Ovary (tissue), 9 donors: Measurements from ENCODE around the gene EMILIN3. TPM values are rescaled to one million over a fixed set of nuclear protein-coding genes. Genes with fewer than 3 reads are reported as not detected.
A peak's percentile ranks its signal among the peaks of the same experiment; 100 is the strongest.

Experiments used
- DNase-seq, 5 donors: peaks; one replicate each; pipeline ENCODE4 v3.0.0-alpha.2; 2019 to 2020
- H3K27ac ChIP-seq, 2 donors: fragments of 200-600 bp; one replicate each; pipeline versions ENCODE4 v1.5.1 to v1.8.0; 2019 to 2022
- H3K27me3 ChIP-seq: fragments of 200-600 bp; one replicate; pipeline ENCODE4 v1.8.0; 2022
- H3K36me3 ChIP-seq: fragments of 200-600 bp; sonication (generic); one replicate; pipeline ENCODE4 v1.5.1; 2019
- H3K4me1 ChIP-seq: one replicate; pipeline ENCODE4 v1.8.1; 2013; ENCODE audit warnings: mild to moderate bottlenecking, moderate library complexity; ENCODE audit not compliant: insufficient read depth
- H3K4me3 ChIP-seq: fragments of 200-600 bp; sonication (generic); one replicate; pipeline ENCODE4 v1.5.1; 2017
- H3K9me3 ChIP-seq, 2 donors: fragments of 200-600 bp in 1 of 2; sonication (generic) in 1 of 2; one replicate each; pipeline versions ENCODE4 v1.5.1 to v1.8.1; 2013 to 2019; ENCODE audit warnings: mild to moderate bottlenecking in 1 of 2, moderate library complexity in 1 of 2
- EP300 ChIP-seq: sonication (generic); formaldehyde crosslinking; IDR thresholded peaks from one replicate; pipeline ENCODE4 v1.6.1; 2017; ENCODE audit warnings: antibody characterized with exemption
- POLR2A ChIP-seq: fragments of 450-650 bp; IDR thresholded peaks from one replicate; pipeline ENCODE4 v1.6.1; 2017; ENCODE audit warnings: antibody characterized with exemption, mild to moderate bottlenecking, moderate library complexity
- WGBS, 3 donors: extraction: QIAGEN DNeasy Blood & Tissue Kit in 1 of 3; methylation state at CpG; one replicate each; pipeline versions ENCODE4 v1.1.5 to v1.1.7; 2013 to 2017; 5-methylcytosine and 5-hydroxymethylcytosine counted together
- intact Hi-C, 4 donors: fragments of 100-400 bp; cut with DNase I; formaldehyde crosslinking; loops; one replicate each; pipeline versions ENCODE4 v1.11.0 to v1.15.1; 2022 to 2023
- polyA plus RNA-seq, 2 donors: library from polyadenylated mRNA; stranded (reverse); fragments of 200-250 nt in 1 of 2; fragments of 350-450 nt in 1 of 2; fragmentation: Illumina TruSeq in 1 of 2; extraction: RNeasy Lipid Tissue Mini Kit (QIAGEN cat#74804) in 1 of 2; gene quantifications; one replicate each; pipeline ENCODE4 v1.2.3, GENCODE V29; 2013 to 2014
- total RNA-seq, 7 donors: library from RNA; depleted of rRNA in 2 of 7; stranded (reverse); fragments of >200 nt in 2 of 7; fragmentation: NEBNext Ultra II Directional in 3 of 7; extraction: Animal tissue kit (Norgen Biotek cat#: 25700) in 3 of 7; gene quantifications; one replicate each; pipeline versions ENCODE4 v1.1.0 to v1.2.4, GENCODE V29; 2016 to 2023
- TF ChIP-seq, protein P1 (sequence below), 3 donors: fragments of 450-650 bp in 2 of 3; fragments of 200-600 bp in 1 of 3; IDR thresholded peaks; one replicate each; pipeline versions ENCODE4 v1.5.1 to v1.8.0; 2016 to 2022; ENCODE audit warnings: antibody characterized with exemption in 3 of 3, mild to moderate bottlenecking in 1 of 3
- donor health status: DM: no; HTN: no; CAD: no; lungs with moderate emphysema.
- donor health status: DM: no; HTN: no; CAD: no.
- donor health status: Bipolar disorder and iron deficiency.
- donor health status: DM: yes; HTN: yes; CAD: no.
- donor health status: DM: no; HTN: no; CAD: no.
- donor health status: DM: yes; HTN: yes; CAD: no.

EMILIN3 gene
- total and polyA plus RNA-seq, 9 donors: 1.5 to 33.5 (median 7.0) TPM

- WGBS, 3 donors: 86 to 95% (median 92%) methylated on average over 2 of the region's 2 CpGs
- no peak overlapping the region for H3K4me3 ChIP-seq
- H3K4me1 ChIP-seq: no peaks in the 10 kb centered on the region
- DNase-seq: no peak
- H3K27ac ChIP-seq: no peak overlapping the region
- TF ChIP-seq POLR2A (no peak), EP300 (no peak)
- TF ChIP-seq, protein P1, sequence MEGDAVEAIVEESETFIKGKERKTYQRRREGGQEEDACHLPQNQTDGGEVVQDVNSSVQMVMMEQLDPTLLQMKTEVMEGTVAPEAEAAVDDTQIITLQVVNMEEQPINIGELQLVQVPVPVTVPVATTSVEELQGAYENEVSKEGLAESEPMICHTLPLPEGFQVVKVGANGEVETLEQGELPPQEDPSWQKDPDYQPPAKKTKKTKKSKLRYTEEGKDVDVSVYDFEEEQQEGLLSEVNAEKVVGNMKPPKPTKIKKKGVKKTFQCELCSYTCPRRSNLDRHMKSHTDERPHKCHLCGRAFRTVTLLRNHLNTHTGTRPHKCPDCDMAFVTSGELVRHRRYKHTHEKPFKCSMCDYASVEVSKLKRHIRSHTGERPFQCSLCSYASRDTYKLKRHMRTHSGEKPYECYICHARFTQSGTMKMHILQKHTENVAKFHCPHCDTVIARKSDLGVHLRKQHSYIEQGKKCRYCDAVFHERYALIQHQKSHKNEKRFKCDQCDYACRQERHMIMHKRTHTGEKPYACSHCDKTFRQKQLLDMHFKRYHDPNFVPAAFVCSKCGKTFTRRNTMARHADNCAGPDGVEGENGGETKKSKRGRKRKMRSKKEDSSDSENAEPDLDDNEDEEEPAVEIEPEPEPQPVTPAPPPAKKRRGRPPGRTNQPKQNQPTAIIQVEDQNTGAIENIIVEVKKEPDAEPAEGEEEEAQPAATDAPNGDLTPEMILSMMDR (IDR thresholded peaks at IDR 0.05): no peak
- no peaks in the 10 kb centered on the region for H3K9me3 ChIP-seq
- intact Hi-C loops: loop anchor here in 3 of 4 donors (5.0 to 10.0 kb wide), 3 partner anchors 58 to 474 kb away; no protein-coding TSS in a partner anchor
- no peaks in the 10 kb centered on the region for H3K36me3 ChIP-seq
- no peaks in the 10 kb centered on the region for H3K27me3 ChIP-seq
Observed at GRCh38 chr20:41349266-41349665, 17.4 kb downstream of the EMILIN3 start.

DNA sequence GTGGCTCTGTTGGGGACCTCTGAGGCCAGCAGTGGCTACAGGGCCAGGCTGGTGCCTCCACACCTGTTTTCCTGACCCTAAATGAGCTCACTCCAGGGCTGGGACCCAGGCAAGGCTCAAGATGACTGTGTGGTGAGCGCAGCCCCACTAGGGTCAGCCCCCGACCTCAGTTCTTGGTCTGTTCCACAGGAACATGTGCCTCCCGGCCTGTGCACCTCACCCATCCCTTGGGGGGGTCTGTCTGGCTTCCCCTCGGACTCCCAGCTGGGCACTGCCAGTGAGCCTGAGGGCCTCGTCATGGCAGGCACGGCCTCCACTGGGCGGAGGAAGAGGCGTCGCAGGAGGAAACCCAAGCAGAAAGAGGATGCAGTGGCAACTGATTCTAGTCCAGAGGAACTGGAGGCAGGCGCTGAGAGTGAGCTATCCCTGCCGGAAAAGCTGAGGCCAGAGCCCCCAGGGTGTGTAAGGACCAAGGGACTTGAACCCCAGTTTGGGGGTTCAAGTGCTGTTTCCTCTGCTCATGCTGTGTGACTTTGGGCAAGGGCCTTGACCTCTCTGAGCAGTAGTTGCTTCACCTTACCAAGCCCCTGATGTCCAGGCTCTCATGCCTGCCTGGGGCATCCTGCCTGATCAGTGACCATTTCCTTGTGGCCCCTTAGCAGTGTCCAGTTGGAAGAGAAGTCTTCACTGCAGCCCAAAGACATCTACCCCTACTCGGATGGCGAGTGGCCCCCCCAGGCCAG is 18.0 kb downstream of the EMILIN3 start:
- no peak overlapping the region for H3K4me3 ChIP-seq
- TF ChIP-seq, protein P1 (IDR thresholded peaks at IDR 0.05): no peak
- TF ChIP-seq EP300 (no peak), POLR2A (no peak)
- no peak for DNase-seq
- H3K9me3 ChIP-seq: no peaks in the 10 kb centered on the region
- no peak overlapping the region for H3K27ac ChIP-seq
- no peaks in the 10 kb centered on the region for H3K36me3 ChIP-seq
- intact Hi-C loops: loop anchor here in 3 of 4 donors (5.0 to 10.0 kb wide), 3 partner anchors 59 to 474 kb away; no protein-coding TSS in a partner anchor
- 91 to 97% (median 94%) methylated on average over 13 of the region's 13 CpGs for WGBS, 3 donors
- H3K27me3 ChIP-seq: no peaks in the 10 kb centered on the region
- H3K4me1 ChIP-seq: no peaks in the 10 kb centered on the region

DNA sequence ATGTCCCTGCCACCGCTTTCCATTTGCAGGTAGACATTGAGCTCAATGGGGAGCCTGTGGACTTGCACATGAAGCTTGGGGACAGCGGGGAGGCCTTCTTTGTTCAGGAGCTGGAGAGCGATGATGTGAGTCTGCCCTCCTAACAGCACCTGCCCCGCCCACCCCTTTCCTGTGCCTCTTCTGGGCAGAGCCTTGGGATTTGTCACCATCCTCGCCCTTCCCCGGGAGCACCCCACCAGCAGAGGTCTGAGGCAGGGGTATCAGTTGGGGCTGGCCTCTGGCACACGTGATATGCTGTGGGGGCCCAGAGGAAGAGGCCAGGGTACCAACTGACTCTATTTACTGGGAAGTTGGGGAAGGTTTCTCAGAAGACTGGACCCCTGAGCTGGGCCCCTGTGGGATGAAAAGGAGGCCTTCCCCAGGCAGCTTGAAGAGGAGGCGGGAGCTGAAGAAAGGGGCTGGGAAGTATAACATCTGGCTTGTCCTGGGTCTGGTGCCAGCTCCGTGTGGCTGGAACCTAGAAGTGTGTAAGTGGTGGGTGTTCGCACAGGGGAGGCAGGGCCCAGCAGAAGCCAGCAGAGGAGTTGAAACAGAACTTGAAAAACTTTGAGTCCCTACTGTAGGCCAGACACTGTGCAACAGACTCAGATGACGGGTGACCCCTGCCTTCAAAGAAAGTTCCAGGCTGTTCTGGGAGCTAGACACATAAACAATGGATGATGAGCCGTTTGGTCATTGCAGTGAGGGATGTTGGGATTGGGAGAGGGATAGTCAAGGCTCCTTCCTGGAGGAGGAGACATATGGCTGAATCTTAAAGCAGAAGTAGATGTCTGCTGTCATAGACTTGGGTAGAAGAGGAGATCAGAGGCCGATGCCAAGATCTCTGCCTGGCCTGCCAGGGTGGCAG is 18.8 kb downstream of the EMILIN3 start:
- H3K27ac ChIP-seq: no peak overlapping the region
- DNase-seq: no peak
- no peaks in the 10 kb centered on the region for H3K9me3 ChIP-seq
- H3K4me1 ChIP-seq: no peaks in the 10 kb centered on the region
- WGBS, 3 donors: 79 to 85% (median 80%) methylated on average over 13 of the region's 13 CpGs
- no peaks in the 10 kb centered on the region for H3K36me3 ChIP-seq
- H3K4me3 ChIP-seq: no peak overlapping the region
- intact Hi-C loops: loop anchor here in 3 of 4 donors (5.0 to 10.0 kb wide), 3 partner anchors 60 to 473 kb away; no protein-coding TSS in a partner anchor
- H3K27me3 ChIP-seq: no peaks in the 10 kb centered on the region
- no peak for TF ChIP-seq EP300
- TF ChIP-seq, protein P1 (IDR thresholded peaks at IDR 0.05): no peak
- TF ChIP-seq POLR2A: no peak

DNA sequence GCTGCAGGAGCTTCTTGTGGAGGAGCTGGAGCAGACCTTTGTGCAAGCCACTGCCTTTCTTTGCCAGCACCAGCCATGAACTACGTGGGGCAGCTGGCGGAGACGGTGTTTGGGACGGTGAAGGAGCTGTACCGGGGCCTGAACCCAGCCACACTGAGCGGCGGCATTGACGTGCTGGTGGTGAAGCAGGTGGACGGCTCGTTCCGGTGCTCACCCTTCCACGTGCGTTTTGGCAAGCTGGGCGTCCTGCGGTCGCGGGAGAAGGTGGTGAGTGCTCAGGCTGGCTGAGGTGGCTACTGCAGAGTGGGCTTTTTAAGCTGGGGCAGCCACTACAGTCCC is 20.9 kb downstream of the EMILIN3 start:
- intact Hi-C loops: loop anchor here in 3 of 4 donors (5.0 to 10.0 kb wide), 3 partner anchors 62 to 471 kb away; no protein-coding TSS in a partner anchor
- DNase-seq: peak in 1 of 5 donors; percentile 15
- WGBS, 3 donors: 88 to 90% (median 90%) methylated on average over 17 of the region's 17 CpGs

More for the DNA sequence above, 20.9 kb downstream of the EMILIN3 start:
- Histone ChIP-seq H3K27me3 (no peaks in the 10 kb centered on the region), H3K27ac (no peak overlapping the region), H3K9me3 (no peaks in the 10 kb centered on the region), H3K4me3 (no peak overlapping the region), H3K36me3 (no peaks in the 10 kb centered on the region), H3K4me1 (peaks cover under 1% of the 10 kb centered on the region)
- TF ChIP-seq, protein P1 (IDR thresholded peaks at IDR 0.05): no peak
- TF ChIP-seq POLR2A: no peak
- TF ChIP-seq EP300: no peak
